ENCODE data around the gene ARMC5. TPM values are rescaled to one million over a fixed set of nuclear protein-coding genes. Genes with fewer than 3 reads are reported as not detected.

Gene ARMC5
- total RNA-seq, 1 experiment from 2014 or later = 8.8 TPM

- ChIA-PET POLR2A (ENCODE audit: low non-redundant PET) (no interaction called here), CTCF (no interaction called here)
- TF ChIP-seq CTCF (conservative IDR thresholded peaks at IDR 0.05; ENCODE audit: low read depth, low read length) (no peak), EZH2 (IDR thresholded peaks at IDR 0.05; ENCODE audit: borderline replicate concordance, low read depth, low read length, poor library complexity, severe bottlenecking) (no peak)
- Histone ChIP-seq H3K36me3 (ENCODE audit: insufficient read depth, low read length, poor library complexity, severe bottlenecking) (no peaks in the 10 kb centered on the region), H3K9me3 (ENCODE audit: low read depth, low read length, poor library complexity, severe bottlenecking) (no peaks in the 10 kb centered on the region), H3K27ac (ENCODE audit: low read depth, low read length, poor library complexity, severe bottlenecking) (no peak overlapping the region), H3K4me1 (ENCODE audit: insufficient read depth, low read length, poor library complexity, severe bottlenecking) (no peaks in the 10 kb centered on the region), H3K4me3 (ENCODE audit: low read depth, low read length, poor library complexity, severe bottlenecking) (no peak overlapping the region), H3K27me3 (replicated peaks; ENCODE audit: insufficient read depth, low read depth, low read length, poor library complexity) (peaks cover 13% of the 10 kb centered on the region)
- no peak for DNase-seq (ENCODE audit: low spot score)
- intact Hi-C loops (cut with micrococcal nuclease; ENCODE audit: unreplicated experiment) = no loop called here
- BruUV-seq (replicated peaks) = no TSS peak
These were observed 28.8 kb upstream of the ARMC5 start for GRCh38 chr16:31430380-31431052.

GRCh38 chr16:31435341-31436220 lies 23.7 kb upstream of the ARMC5 start:
- no peaks in the 10 kb centered on the region for H3K4me1 ChIP-seq (ENCODE audit: insufficient read depth, low read length, poor library complexity, severe bottlenecking)
- H3K27me3 ChIP-seq (replicated peaks; ENCODE audit: insufficient read depth, low read depth, low read length, poor library complexity) = no peaks in the 10 kb centered on the region
- POLR2A ChIA-PET (ENCODE audit: low non-redundant PET) = no interaction called here
- intact Hi-C loops (cut with micrococcal nuclease; ENCODE audit: unreplicated experiment) = no loop called here
- TF ChIP-seq CTCF (conservative IDR thresholded peaks at IDR 0.05; ENCODE audit: low read depth, low read length) (no peak), EZH2 (IDR thresholded peaks at IDR 0.05; ENCODE audit: borderline replicate concordance, low read depth, low read length, poor library complexity, severe bottlenecking) (no peak)
- H3K27ac ChIP-seq (ENCODE audit: low read depth, low read length, poor library complexity, severe bottlenecking) = no peak overlapping the region
- no peak for DNase-seq (ENCODE audit: low spot score)
- BruUV-seq (replicated peaks) = no TSS peak
- H3K36me3 ChIP-seq (ENCODE audit: insufficient read depth, low read length, poor library complexity, severe bottlenecking) = no peaks in the 10 kb centered on the region
- no peak overlapping the region for H3K4me3 ChIP-seq (ENCODE audit: low read depth, low read length, poor library complexity, severe bottlenecking)
- no peaks in the 10 kb centered on the region for H3K9me3 ChIP-seq (ENCODE audit: low read depth, low read length, poor library complexity, severe bottlenecking)
- CTCF ChIA-PET = no interaction called here

- no peaks in the 10 kb centered on the region for H3K4me1 ChIP-seq (ENCODE audit: insufficient read depth, low read length, poor library complexity, severe bottlenecking)
- H3K9me3 ChIP-seq (ENCODE audit: low read depth, low read length, poor library complexity, severe bottlenecking) = no peaks in the 10 kb centered on the region
- no peak for DNase-seq (ENCODE audit: low spot score)
- TF ChIP-seq CTCF (conservative IDR thresholded peaks at IDR 0.05; ENCODE audit: low read depth, low read length) = no peak
- no peak for TF ChIP-seq EZH2 (IDR thresholded peaks at IDR 0.05; ENCODE audit: borderline replicate concordance, low read depth, low read length, poor library complexity, severe bottlenecking)
- H3K4me3 ChIP-seq (ENCODE audit: low read depth, low read length, poor library complexity, severe bottlenecking) = no peak overlapping the region
- intact Hi-C loops (cut with micrococcal nuclease; ENCODE audit: unreplicated experiment) = no loop called here
- CTCF ChIA-PET = interaction anchor here (1.0 kb wide), 1 partner anchor 15 kb away, joined by 3 read pairs; no protein-coding TSS in a partner anchor
- no peaks in the 10 kb centered on the region for H3K36me3 ChIP-seq (ENCODE audit: insufficient read depth, low read length, poor library complexity, severe bottlenecking)
- no TSS peak for BruUV-seq (replicated peaks)
- no peak overlapping the region for H3K27ac ChIP-seq (ENCODE audit: low read depth, low read length, poor library complexity, severe bottlenecking)
- H3K27me3 ChIP-seq (replicated peaks; ENCODE audit: insufficient read depth, low read depth, low read length, poor library complexity) = no peaks in the 10 kb centered on the region
- POLR2A ChIA-PET (ENCODE audit: low non-redundant PET) = no interaction called here
These were observed 22.9 kb upstream of the ARMC5 start for GRCh38 chr16:31436221-31437045.

All from A673 (cell line).